HCT116 (cell line): ENCODE data around the gene NOTCH4.
A peak's percentile ranks its signal among the peaks of the same experiment; 100 is the strongest.

Experiments
- EGR1 ChIP-seq: IDR thresholded peaks from 2 replicates; pipeline ENCODE4 v1.6.1; 2012; ENCODE audit warnings: low read depth
- EZH2 ChIP-seq: fragments of 200-600 bp; sonication (generic); IDR thresholded peaks from 2 replicates; pipeline ENCODE4 v1.6.1; 2017; ENCODE audit warnings: antibody characterized with exemption, mixed run types
- EZH2phosphoT487 ChIP-seq: fragments of 200-600 bp; IDR thresholded peaks from 2 replicates; pipeline ENCODE4 v1.6.1; 2018; ENCODE audit warnings: antibody characterized with exemption, borderline replicate concordance
- JUND ChIP-seq: IDR thresholded peaks from 2 replicates; pipeline ENCODE4 v1.6.1; 2012
- POLR2A ChIP-seq: IDR thresholded peaks from 2 replicates; pipeline ENCODE4 v1.7.0; 2011; ENCODE audit warnings: borderline replicate concordance; ENCODE audit not compliant: insufficient read depth, insufficient read length; ENCODE audit errors: extremely low read depth
- POLR2AphosphoS5 ChIP-seq: IDR thresholded peaks from 2 replicates; pipeline ENCODE4 v1.6.1; 2011; ENCODE audit warnings: mild to moderate bottlenecking, low read depth, low read length, moderate library complexity
- RAD21 ChIP-seq: IDR thresholded peaks from 2 replicates; pipeline ENCODE4 v1.6.1; 2012; ENCODE audit warnings: low read depth, mild to moderate bottlenecking
- SIN3A ChIP-seq: IDR thresholded peaks from 2 replicates; pipeline ENCODE4 v1.6.1; 2012; ENCODE audit warnings: low read depth
- SP1 ChIP-seq: IDR thresholded peaks from 2 replicates; pipeline ENCODE4 v1.6.1; 2012; ENCODE audit warnings: low read depth
- ZFX ChIP-seq: fragments of 450-650 bp; IDR thresholded peaks from 2 replicates; pipeline ENCODE4 v1.6.1; 2017
- TF ChIP-seq, protein P1 (sequence below), 3 experiments: fragments of 200-600 bp in 1 of 3; sonication (generic) in 1 of 3; IDR thresholded peaks in 2 of 3; conservative IDR thresholded peaks in 1 of 3; 2 replicates each; pipeline ENCODE4 v1.5.1; 2012 to 2017; ENCODE audit warnings: low read depth in 2 of 3, low read length in 2 of 3, antibody characterized with exemption in 1 of 3, borderline replicate concordance in 1 of 3, control low read depth in 1 of 3, mild to moderate bottlenecking in 1 of 3, mixed read lengths in 1 of 3, mixed run types in 1 of 3, moderate library complexity in 1 of 3; ENCODE audit not compliant: insufficient read depth in 1 of 3
- TF ChIP-seq, protein P2 (sequence below): IDR thresholded peaks from 2 replicates; pipeline ENCODE4 v1.6.1; 2011; ENCODE audit warnings: mild to moderate bottlenecking, low read length, moderate library complexity; ENCODE audit not compliant: insufficient replicate concordance; ENCODE audit errors: extremely low read depth
- TF ChIP-seq, protein P3 (sequence below): IDR thresholded peaks from 2 replicates; pipeline ENCODE4 v1.6.1; 2012
- TF ChIP-seq, protein P4 (sequence below): IDR thresholded peaks from 2 replicates; pipeline ENCODE4 v1.6.1; 2012

DNA sequence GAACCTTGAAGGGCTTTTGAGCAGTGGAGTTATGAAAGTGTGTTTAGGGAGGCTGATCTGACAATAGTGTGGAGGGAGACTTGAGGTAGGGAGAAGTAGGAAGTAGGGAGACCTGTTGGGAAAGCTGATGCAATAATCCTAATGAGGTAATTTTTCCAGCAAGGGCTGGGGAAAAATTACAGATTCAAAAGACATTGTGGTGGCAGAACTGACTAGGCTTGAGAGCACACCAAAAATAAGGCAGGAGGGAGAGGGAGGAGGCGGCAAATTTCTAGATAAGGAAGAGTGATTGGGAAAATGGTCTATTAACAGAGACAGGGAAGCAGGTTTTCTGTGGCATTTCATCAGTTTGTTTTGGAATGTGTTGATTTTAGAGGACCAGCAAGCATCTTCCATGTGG is 77.6 kb downstream of the NOTCH4 start:
- TF ChIP-seq, protein P1, sequence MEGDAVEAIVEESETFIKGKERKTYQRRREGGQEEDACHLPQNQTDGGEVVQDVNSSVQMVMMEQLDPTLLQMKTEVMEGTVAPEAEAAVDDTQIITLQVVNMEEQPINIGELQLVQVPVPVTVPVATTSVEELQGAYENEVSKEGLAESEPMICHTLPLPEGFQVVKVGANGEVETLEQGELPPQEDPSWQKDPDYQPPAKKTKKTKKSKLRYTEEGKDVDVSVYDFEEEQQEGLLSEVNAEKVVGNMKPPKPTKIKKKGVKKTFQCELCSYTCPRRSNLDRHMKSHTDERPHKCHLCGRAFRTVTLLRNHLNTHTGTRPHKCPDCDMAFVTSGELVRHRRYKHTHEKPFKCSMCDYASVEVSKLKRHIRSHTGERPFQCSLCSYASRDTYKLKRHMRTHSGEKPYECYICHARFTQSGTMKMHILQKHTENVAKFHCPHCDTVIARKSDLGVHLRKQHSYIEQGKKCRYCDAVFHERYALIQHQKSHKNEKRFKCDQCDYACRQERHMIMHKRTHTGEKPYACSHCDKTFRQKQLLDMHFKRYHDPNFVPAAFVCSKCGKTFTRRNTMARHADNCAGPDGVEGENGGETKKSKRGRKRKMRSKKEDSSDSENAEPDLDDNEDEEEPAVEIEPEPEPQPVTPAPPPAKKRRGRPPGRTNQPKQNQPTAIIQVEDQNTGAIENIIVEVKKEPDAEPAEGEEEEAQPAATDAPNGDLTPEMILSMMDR (IDR thresholded peaks at IDR 0.05 in 2 of 3, conservative IDR thresholded peaks at IDR 0.05 in 1 of 3; ENCODE audit: borderline replicate concordance in 1 of 3, insufficient read depth in 1 of 3, low read depth in 2 of 3, low read length in 2 of 3): no peak
- TF ChIP-seq EZH2 (no peak), ZFX (no peak), POLR2A (no peak), EGR1 (no peak), SIN3A (no peak), JUND (no peak), RAD21 (no peak), SP1 (0 out of 2 replicates have a peak, but pooled peaks have one; percentile 10), EZH2phosphoT487 (no peak), POLR2AphosphoS5 (no peak)
- TF ChIP-seq, protein P2, sequence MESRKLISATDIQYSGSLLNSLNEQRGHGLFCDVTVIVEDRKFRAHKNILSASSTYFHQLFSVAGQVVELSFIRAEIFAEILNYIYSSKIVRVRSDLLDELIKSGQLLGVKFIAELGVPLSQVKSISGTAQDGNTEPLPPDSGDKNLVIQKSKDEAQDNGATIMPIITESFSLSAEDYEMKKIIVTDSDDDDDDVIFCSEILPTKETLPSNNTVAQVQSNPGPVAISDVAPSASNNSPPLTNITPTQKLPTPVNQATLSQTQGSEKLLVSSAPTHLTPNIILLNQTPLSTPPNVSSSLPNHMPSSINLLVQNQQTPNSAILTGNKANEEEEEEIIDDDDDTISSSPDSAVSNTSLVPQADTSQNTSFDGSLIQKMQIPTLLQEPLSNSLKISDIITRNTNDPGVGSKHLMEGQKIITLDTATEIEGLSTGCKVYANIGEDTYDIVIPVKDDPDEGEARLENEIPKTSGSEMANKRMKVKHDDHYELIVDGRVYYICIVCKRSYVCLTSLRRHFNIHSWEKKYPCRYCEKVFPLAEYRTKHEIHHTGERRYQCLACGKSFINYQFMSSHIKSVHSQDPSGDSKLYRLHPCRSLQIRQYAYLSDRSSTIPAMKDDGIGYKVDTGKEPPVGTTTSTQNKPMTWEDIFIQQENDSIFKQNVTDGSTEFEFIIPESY: no peak
- TF ChIP-seq, protein P3, sequence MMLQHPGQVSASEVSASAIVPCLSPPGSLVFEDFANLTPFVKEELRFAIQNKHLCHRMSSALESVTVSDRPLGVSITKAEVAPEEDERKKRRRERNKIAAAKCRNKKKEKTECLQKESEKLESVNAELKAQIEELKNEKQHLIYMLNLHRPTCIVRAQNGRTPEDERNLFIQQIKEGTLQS: no peak
- TF ChIP-seq, protein P4, sequence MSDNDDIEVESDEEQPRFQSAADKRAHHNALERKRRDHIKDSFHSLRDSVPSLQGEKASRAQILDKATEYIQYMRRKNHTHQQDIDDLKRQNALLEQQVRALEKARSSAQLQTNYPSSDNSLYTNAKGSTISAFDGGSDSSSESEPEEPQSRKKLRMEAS: no peak
